HG03565 (cell line): ENCODE results near the gene ATP5F1C.
"Not testable (repeated sequence)": the region's sequence is repeated elsewhere in the genome, so short reads cannot be mapped to it uniquely, and the experiment has no call there.

ENCODE experiments used
- ATAC-seq: cut with Tn5 transposase; IDR thresholded peaks from one replicate; pipeline ENCODE4 v1.9.1; 2021; ENCODE audit warnings: mild to moderate bottlenecking, moderate library complexity; ENCODE audit not compliant: unreplicated experiment

The ATP5F1C gene

GRCh38 chr10:7792541-7792940 is 4.6 kb downstream of the ATP5F1C start:
- no peak for ATAC-seq

DNA sequence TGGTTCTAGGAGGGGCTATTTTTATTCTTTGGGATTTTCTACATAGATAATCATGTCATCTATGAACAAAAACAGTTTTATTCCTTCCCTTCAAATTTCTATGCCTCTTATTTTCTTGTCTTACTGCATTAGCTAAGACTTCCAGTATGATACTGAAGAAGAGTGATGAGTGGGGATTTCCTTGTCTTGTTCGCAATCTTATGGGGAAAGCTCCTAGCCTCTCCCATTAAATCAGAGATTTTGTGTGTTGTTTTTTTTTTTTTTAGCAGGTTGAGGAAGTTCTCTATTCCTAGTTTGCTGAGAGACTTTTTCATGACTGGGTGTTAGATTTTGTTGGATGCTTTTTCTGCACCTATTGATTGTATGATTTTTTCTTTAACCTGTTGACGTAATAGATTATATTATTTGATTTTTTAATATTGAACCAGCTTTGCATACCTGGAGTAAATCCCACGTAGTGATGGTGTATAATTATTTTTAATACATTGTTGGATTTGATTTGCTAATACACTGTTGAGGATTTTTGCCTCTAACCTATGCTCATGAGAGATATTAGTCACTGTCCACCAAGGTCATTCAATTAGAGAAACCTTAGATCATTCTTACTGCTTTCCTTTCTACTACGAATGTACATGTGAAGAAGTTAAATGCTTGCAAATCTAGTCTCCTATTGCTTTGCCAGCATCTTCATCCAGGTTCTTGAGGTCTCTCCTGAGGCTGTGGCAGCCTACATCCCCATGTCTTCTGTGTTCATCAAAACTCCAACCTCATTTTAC is 6.5 kb downstream of the ATP5F1C start:
- no peak for ATAC-seq

- ATAC-seq: no peak
Observed at GRCh38 chr10:7795605-7796004, 7.6 kb downstream of the ATP5F1C start.

DNA sequence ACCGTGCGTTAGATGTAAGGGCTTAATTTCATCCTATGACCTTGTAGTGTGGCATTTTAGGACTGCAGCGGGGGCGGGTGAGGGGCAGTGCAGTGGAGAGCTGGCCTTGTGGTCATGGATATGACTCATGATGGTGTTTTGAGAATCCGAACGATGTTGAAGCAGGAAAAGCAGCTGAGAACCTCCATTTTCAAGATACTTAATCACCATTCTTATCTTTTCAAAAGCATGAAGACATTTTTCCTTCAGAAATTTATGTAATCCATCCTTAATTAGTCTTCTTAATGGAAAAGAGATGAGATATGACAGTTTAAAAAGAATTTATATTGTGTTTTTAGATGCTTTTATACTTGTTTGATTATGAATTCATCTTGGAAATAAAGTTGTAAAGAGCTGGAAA is 9.6 kb downstream of the ATP5F1C start:
- no peak for ATAC-seq

DNA sequence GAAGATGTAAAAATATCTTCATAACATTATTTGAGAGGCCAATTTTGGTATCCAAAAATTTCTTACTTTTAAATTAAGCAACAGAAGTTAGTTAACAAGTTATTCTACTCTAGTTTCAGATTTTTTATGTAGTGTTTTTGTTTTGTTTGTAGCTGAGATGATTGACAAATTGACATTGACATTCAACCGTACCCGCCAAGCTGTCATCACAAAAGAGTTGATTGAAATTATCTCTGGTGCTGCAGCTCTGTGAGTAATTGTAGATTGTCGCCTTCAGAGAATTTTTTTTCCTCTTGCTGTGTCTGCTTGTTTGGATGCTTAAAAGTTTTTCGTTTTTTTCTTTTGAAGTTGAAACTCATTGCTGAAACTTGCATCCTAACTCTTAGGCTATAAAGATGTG is 14.6 kb downstream of the ATP5F1C start:
- no peak for ATAC-seq

DNA sequence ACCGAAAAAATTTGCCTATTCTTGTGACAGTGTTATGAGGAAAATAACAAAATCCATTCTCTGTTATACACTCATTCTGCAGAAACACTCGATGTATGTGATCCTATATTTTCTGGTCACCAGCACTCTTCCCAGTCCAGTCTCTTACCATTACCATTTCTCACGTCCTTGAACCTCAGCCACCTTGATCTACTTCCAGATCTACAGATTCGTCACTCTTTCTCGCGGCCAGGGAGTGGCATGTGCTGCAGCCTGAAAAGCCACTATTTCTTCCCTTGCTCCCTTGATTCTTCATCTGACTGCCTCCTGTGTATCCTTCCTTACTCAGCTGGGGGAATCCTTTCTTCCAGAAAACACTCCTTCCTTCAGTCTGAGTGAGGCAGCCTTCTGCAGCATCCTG is 16.2 kb downstream of the ATP5F1C start:
- ATAC-seq: no peak

DNA sequence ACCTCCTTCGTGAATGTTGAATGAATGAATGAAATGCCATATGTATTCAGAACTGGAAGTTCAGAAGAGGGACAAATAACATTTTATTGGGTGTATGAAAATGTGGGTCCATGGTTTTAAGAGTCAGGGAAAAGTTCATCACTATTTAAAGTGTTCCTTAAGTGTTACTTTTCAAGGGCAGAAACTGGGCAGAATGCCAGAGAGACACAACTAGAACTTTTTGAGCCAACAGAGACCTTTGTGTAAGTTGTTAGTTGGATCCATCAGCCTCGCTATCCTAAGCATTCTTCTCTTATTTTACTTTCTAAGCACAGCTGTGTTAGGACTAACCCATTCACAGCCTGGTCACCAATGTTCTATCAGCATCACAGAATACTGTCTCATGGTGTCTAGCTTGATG is 16.8 kb downstream of the ATP5F1C start:
- ATAC-seq: no peak

DNA sequence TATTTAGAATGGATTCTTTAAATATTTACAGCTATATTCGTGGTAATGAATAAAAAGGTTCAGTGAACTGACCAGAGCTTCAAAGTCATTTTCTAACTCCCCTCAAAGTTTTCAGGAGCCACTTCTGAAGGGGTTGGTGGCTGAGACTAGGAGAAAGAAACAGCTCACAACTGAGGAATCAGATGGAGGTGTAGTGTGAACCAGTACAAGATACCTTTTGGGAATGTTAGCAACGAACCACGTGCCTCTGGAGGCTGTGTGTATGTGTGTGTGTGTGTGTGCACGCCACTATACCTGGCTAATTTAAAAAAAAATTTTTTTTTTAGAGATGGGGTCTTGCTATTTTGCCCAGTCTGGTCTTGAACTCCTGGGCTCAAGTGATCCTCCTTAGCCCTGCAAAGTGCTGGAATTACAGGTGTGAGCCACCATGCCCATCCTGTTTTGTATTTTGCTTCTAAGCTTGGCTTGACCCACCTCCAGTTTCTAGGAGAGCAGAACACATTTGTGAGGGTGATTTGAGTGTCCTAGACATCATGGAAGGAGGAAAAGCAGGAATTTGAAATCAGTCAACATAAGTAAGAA is 20.8 kb downstream of the ATP5F1C start:
- ATAC-seq: no peak

- no peak for ATAC-seq
Observed at GRCh38 chr10:7810443-7810842, 22.5 kb downstream of the ATP5F1C start.

GRCh38 chr10:7811000-7811399 is 23.0 kb downstream of the ATP5F1C start:
- ATAC-seq: no peak

- ATAC-seq: not testable (repeated sequence)
Observed at GRCh38 chr10:7811743-7812142, 23.8 kb downstream of the ATP5F1C start.

- ATAC-seq: no peak
Observed at GRCh38 chr10:7813481-7813880, 25.5 kb downstream of the ATP5F1C start.

DNA sequence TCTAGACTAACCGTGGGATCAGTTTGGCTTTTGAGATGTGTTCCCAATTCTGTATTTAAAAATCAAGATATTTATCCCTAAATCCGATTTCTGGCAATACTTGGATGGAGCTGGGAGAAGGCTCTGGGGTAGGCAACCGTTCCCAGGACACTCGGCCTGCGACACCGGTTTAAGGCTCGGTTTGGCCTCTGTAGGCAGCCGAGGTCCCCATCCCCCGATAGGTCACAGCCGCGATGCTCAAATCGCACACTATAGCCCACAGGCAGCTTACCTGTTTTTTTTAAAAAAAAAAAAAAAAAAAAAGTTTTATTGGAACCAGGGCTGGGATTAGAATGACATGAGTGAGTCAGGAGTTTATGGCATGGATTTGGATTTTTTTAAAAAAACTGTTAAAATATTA is 29.6 kb downstream of the ATP5F1C start:
- ATAC-seq: no peak

DNA sequence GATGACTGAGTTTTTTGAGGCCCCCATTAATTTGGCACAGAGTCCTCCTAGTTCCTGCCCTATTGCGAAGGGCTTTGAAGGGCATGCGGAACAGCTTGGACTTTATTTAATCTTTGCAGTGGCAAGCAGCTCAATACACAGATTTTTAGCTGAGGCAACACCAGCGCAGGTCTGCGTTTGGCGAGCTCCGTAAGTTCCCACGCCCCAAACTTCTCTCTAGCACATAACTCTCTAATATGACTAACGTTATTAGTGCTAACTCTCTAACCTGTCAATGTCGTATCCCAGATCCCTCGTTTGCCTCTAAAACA is 30.0 kb downstream of the ATP5F1C start:
- no peak for ATAC-seq

- peak; percentile 91 for ATAC-seq
Observed at GRCh38 chr10:7818295-7819120, 30.5 kb downstream of the ATP5F1C start, which contains the start of gene TAF3. Gene TAF3 (plus strand): TSS chr10:7818505. CDS start chr10:7818710, 205 bp downstream.

DNA sequence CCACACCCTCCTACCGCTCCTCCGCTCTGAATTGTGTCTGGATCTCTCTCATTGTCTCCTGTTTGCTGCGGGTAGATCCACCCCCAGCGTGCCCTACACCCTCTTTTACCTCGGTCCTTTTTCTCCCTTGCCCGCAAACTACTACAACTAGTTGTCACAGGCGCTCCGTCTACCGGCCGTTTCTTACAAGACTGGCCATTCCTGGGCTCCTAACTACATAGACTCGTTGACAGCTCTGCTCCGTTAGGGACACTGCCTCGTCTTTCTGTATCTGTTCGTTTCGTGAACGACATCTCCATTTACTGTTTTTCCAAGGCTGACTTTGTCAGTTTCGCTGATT is 31.1 kb downstream of the ATP5F1C start:
- ATAC-seq: peak; percentile 23

DNA sequence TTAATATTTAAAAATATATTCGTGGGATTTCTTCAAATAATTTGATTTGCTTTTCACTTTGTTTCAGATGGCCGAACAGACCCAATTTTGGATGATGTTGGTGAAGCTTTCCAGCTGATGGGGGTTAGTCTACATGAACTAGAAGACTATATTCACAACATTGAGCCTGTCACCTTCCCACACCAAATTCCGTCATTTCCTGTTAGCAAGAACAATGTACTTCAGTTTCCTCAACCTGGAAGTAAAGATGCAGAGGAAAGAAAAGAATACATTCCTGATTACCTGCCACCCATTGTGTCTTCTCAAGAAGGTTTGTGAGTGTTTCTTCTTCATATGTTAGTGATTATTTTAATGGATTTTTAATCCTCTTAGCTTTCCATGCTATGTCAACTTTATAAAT is 36.3 kb downstream of the ATP5F1C start:
- ATAC-seq: no peak

- ATAC-seq: no peak
Observed at GRCh38 chr10:7826971-7827370, 39.0 kb downstream of the ATP5F1C start.

GRCh38 chr10:7829289-7829834 is 41.4 kb downstream of the ATP5F1C start:
- no peak for ATAC-seq

GRCh38 chr10:7832060-7832459 is 44.1 kb downstream of the ATP5F1C start:
- ATAC-seq: no peak

- ATAC-seq: no peak
Observed at GRCh38 chr10:7833210-7833609, 45.2 kb downstream of the ATP5F1C start.

GRCh38 chr10:7834262-7834661 is 46.3 kb downstream of the ATP5F1C start:
- ATAC-seq: no peak
